Adrenal gland (tissue), 12 donors: ENCODE results near the gene LCOR. TPM values are rescaled to one million over a fixed set of nuclear protein-coding genes. Genes with fewer than 3 reads are reported as not detected.

ENCODE experiments used
- DNase-seq, 7 donors: peaks; one replicate each; pipeline ENCODE4 v3.0.0-alpha.2; 2019 to 2020
- H3K27ac ChIP-seq, 5 donors: fragments of 200-600 bp; sonication (generic) in 4 of 5; 1 replicate in 3 of 5; 2 replicates in 2 of 5; pipeline versions ENCODE4 v1.5.1 to v1.8.0; 2016 to 2020; ENCODE audit warnings: mild to moderate bottlenecking in 1 of 5
- H3K27me3 ChIP-seq: fragments of 200-600 bp; 2 replicates; pipeline ENCODE4 v1.8.0; 2021
- H3K36me3 ChIP-seq, 2 donors: fragments of 200-600 bp; replicated peaks in 1 of 2; 1 replicate in 1 of 2; 2 replicates in 1 of 2; pipeline versions ENCODE4 v1.5.1 to v1.8.0; 2018 to 2022
- H3K4me1 ChIP-seq, 2 donors: fragments of 200-600 bp; replicated peaks in 1 of 2; 1 replicate in 1 of 2; 2 replicates in 1 of 2; pipeline versions ENCODE4 v1.5.1 to v1.8.0; 2018 to 2021
- H3K4me3 ChIP-seq, 4 donors: fragments of 200-600 bp; sonication (generic) in 3 of 4; one replicate each; pipeline ENCODE4 v1.5.1; 2016 to 2018
- H3K9me3 ChIP-seq, 3 donors: fragments of 200-600 bp; sonication (generic) in 1 of 3; replicated peaks in 1 of 3; 1 replicate in 2 of 3; 2 replicates in 1 of 3; pipeline versions ENCODE4 v1.5.1 to v1.8.0; 2016 to 2021
- CTCF ChIP-seq, 6 experiments: fragments of 450-650 bp in 4 of 6; fragments of 200-600 bp in 2 of 6; sonication (generic) in 1 of 6; IDR thresholded peaks; 1 replicate in 5 of 6; 2 replicates in 1 of 6; pipeline versions ENCODE4 v1.5.1 to v1.8.0; 2016 to 2021; ENCODE audit warnings: antibody characterized with exemption in 6 of 6, mild to moderate bottlenecking in 2 of 6, moderate library complexity in 1 of 6
- POLR2A ChIP-seq, 2 donors: fragments of 450-650 bp; IDR thresholded peaks; one replicate each; pipeline ENCODE4 v1.6.1; 2017; ENCODE audit warnings: antibody characterized with exemption in 2 of 2, mild to moderate bottlenecking in 2 of 2, moderate library complexity in 1 of 2
- WGBS, 4 donors: extraction: QIAGEN DNeasy Blood & Tissue Kit in 2 of 4; methylation state at CpG; one replicate each; pipeline versions ENCODE4 v1.1.5 to v1.1.7; 2013 to 2017; 5-methylcytosine and 5-hydroxymethylcytosine counted together
- intact Hi-C, 2 donors: fragments of 100-400 bp; cut with DNase I; formaldehyde crosslinking; loops; one replicate each; pipeline versions ENCODE4 v1.14.1 to v1.15.0; 2022 to 2023
- polyA plus RNA-seq, 3 donors: library from polyadenylated mRNA; stranded (reverse); fragments of 200-250 nt in 2 of 3; fragments of 350-450 nt in 1 of 3; fragmentation: Illumina TruSeq in 1 of 3; extraction: RNeasy Lipid Tissue Mini Kit (QIAGEN cat#74804) in 1 of 3; gene quantifications; one replicate each; pipeline ENCODE4 v1.2.3, GENCODE V29; 2013 to 2014
- total RNA-seq, 9 donors: library from RNA; depleted of rRNA in 4 of 9; stranded (reverse); fragments of >200 nt in 4 of 9; fragments of 120-200 nt in 1 of 9; fragmentation: NEBNext Ultra II Directional in 1 of 9; extraction: Animal tissue kit (Norgen Biotek cat#: 25700) in 1 of 9; gene quantifications; one replicate each; pipeline versions ENCODE4 v1.1.0 to v1.2.4, GENCODE V29; 2013 to 2023
- donor health status: healthy with polysubstance abuse.
- donor health status: Bipolar disorder and iron deficiency.
- donor health status: DM: yes; HTN: yes; CAD: no.
- donor health status: DM: no; HTN: no; CAD: no.
- donor health status: DM: no; HTN: no; CAD: no.
- donor health status: DM: yes; HTN: yes; CAD: no.

LCOR gene
- total and polyA plus RNA-seq, 12 donors = 1.5 to 38.4 (median 17.2) TPM

DNA sequence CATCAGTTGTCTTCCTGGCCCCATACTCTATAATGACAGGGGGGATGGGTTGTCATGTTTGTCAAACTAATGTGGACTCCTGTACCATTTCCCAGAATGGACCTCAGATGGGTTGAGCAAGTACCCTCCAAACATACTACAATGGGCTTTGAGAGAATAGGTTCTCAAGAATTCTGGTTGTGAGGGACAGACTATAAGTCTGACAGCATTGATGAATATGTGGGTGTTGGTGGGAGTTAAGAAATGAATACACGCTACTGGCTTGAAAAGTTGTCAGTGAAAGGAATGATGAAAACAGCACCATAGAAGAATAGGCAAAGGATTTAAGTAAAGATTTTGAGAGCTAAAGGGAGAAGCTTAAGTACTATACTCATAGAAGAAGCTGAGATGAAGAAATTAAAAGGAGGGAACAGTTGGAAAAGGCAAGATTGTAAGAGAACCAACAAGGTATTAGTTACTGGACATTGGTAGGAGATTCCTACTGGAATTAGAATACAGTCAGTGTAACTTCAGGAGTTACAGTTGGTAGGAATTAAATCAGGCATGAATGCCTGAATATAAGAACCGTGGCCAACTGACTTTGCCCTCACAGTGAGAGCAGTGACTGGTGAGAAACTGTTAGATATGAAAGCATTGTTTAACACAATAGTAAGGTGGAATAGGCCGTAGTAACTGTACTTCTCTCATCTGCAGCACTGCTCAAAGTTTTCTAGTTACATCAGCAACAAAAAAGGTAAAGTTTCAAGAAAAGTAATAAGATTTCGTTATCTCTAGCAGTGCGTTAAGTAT lies 86.3 kb downstream of the LCOR start:
- Histone ChIP-seq H3K36me3 (no peaks in the 10 kb centered on the region), H3K4me3 (no peak overlapping the region), H3K9me3 (no peaks in the 10 kb centered on the region), H3K27me3 (no peaks in the 10 kb centered on the region), H3K27ac (no peak overlapping the region), H3K4me1 (peaks cover 0 to 6% of the 10 kb centered on the region in 2 donors)
- intact Hi-C loops = loop anchor here in 1 of 2 donors (10.0 kb wide), 1 partner anchor 84 kb away; the partner anchor contains the start of gene LCOR
- DNase-seq = no peak
- TF ChIP-seq POLR2A (IDR thresholded peaks at IDR 0.05) (no peak), CTCF (IDR thresholded peaks at IDR 0.05) (no peak)
- 93 to 96% (median 94%) methylated on average over 5 of the region's 5 CpGs for WGBS, 4 donors

GRCh38 chr10:96919785-96920430 lies 87.8 kb downstream of the LCOR start:
- WGBS, 4 donors = 86 to 91% (median 87%) methylated on average over 5 of the region's 5 CpGs
- Histone ChIP-seq H3K27ac (no peak overlapping the region), H3K4me1 (peaks cover 0 to 8% of the 10 kb centered on the region in 2 donors), H3K4me3 (no peak overlapping the region), H3K9me3 (no peaks in the 10 kb centered on the region), H3K27me3 (no peaks in the 10 kb centered on the region), H3K36me3 (no peaks in the 10 kb centered on the region)
- DNase-seq = no peak
- intact Hi-C loops = loop anchor here in 1 of 2 donors (10.0 kb wide), 1 partner anchor 85 kb away; the partner anchor contains the start of gene LCOR
- TF ChIP-seq CTCF (IDR thresholded peaks at IDR 0.05) (no peak), POLR2A (IDR thresholded peaks at IDR 0.05) (no peak)

- Histone ChIP-seq H3K4me1 (peaks cover 0 to 8% of the 10 kb centered on the region in 2 donors), H3K4me3 (no peak overlapping the region), H3K27ac (no peak overlapping the region), H3K27me3 (no peaks in the 10 kb centered on the region), H3K9me3 (no peaks in the 10 kb centered on the region), H3K36me3 (no peaks in the 10 kb centered on the region)
- intact Hi-C loops = no loop called here
- TF ChIP-seq CTCF (IDR thresholded peaks at IDR 0.05) = no peak
- no peak for TF ChIP-seq POLR2A (IDR thresholded peaks at IDR 0.05)
- DNase-seq = no peak
- 87 to 89% (median 88%) methylated on average over 4 of the region's 4 CpGs for WGBS, 4 donors
Observed at GRCh38 chr10:96921655-96922054, 89.6 kb downstream of the LCOR start.
